ENCODE measurements around the gene SPATS2L. TPM values are rescaled to one million over a fixed set of nuclear protein-coding genes. Genes with fewer than 3 reads are reported as not detected.

SPATS2L gene
- total and polyA plus RNA-seq, 2 of the 13 experiments (the other 11 are each of a cell fraction or from before 2014, with no cell fraction given) = 154 to 212 TPM

DNA sequence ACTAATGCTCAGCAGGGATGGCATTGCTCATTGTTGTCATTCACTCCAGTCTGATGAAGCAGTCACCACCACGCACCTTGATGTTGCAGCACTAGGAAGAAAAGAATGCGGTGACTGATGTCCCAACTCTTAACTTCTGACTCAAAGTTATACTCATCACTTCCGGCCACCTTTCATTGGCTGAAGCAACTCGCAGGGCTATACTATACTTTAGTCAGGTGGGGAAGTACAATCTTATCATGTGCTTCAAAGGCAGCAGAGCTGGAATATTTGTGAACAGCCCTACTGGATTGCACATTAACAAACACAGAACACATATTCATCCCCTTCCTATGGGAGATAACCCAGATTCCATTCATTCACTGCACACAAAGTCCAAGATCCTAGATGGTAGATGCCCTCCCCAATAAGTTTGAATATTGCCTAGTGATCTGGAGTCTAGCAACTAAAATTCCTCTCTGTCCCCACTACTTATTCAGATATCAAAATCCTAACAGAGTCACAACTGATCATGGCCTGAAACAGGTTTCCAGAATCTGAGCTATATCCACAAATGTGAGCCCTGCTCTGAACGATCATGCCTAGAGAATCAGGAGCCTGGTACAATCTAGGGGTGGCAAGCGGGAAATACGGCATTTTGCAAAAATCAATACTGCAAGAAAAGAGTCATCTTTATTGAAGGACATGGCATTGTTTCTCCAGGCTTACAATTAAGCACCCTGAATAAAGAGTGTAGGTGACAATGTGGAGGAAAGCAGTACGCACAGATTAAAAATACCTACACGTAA, 3.4 kb upstream of the SPATS2L start (continued):
- TF ChIP-seq ZNF724P (CRISPR knock-in tag; IDR thresholded peaks at IDR 0.05; ENCODE audit: borderline replicate concordance) (no peak), ZSCAN12 (CRISPR knock-in tag; IDR thresholded peaks at IDR 0.05) (no peak), SP4 (CRISPR knock-in tag; IDR thresholded peaks at IDR 0.05) (no peak; the same call in 1 of the 2 replicates), KLF9 (CRISPR knock-in tag; IDR thresholded peaks at IDR 0.05; ENCODE audit: low read depth) (no peak), ZNF788 (CRISPR knock-in tag; IDR thresholded peaks at IDR 0.05; ENCODE audit: borderline replicate concordance) (no peak), ZNF615 (CRISPR knock-in tag; IDR thresholded peaks at IDR 0.05; ENCODE audit: borderline replicate concordance) (no peak), ZNF350 (CRISPR knock-in tag; IDR thresholded peaks at IDR 0.05; ENCODE audit: borderline replicate concordance, low read depth) (no peak), ZNF451 (CRISPR knock-in tag; IDR thresholded peaks at IDR 0.05) (no peak; the same call in 1 of the 2 replicates), ZNF337 (CRISPR knock-in tag; IDR thresholded peaks at IDR 0.05; ENCODE audit: borderline replicate concordance, low read depth) (no peak), HOXA5 (CRISPR knock-in tag; IDR thresholded peaks at IDR 0.05) (no peak; the same call in 1 of the 2 replicates), ZZZ3 (CRISPR knock-in tag; IDR thresholded peaks at IDR 0.05; ENCODE audit: borderline replicate concordance) (no peak), ZFP36L2 (CRISPR knock-in tag; IDR thresholded peaks at IDR 0.05) (no peak), MBD4 (IDR thresholded peaks at IDR 0.05; ENCODE audit: borderline replicate concordance, low read length) (0 out of 2 replicates have a peak, but pooled peaks have one; percentile 68), HNRNPLL (IDR thresholded peaks at IDR 0.05; ENCODE audit: low read depth, low read length, poor library complexity, severe bottlenecking) (no peak), ZNF260 (CRISPR knock-in tag; IDR thresholded peaks at IDR 0.05; ENCODE audit: borderline replicate concordance, low read depth) (no peak), ZNF563 (CRISPR knock-in tag; IDR thresholded peaks at IDR 0.05) (no peak), NFYB (CRISPR knock-in tag; IDR thresholded peaks at IDR 0.05) (peak; percentile 78)
- TF ChIP-seq, protein P1, sequence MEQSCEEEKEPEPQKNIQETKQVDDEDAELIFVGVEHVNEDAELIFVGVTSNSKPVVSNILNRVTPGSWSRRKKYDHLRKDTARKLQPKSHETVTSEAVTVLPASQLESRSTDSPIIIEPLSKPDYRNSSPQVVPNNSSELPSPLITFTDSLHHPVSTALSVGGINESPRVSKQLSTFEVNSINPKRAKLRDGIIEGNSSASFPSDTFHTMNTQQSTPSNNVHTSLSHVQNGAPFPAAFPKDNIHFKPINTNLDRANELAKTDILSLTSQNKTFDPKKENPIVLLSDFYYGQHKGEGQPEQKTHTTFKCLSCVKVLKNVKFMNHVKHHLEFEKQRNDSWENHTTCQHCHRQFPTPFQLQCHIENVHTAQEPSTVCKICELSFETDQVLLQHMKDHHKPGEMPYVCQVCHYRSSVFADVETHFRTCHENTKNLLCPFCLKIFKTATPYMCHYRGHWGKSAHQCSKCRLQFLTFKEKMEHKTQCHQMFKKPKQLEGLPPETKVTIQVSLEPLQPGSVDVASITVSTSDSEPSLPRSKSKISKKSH (CRISPR knock-in tag; IDR thresholded peaks at IDR 0.05; ENCODE audit: borderline replicate concordance) = no peak
- TF ChIP-seq, protein P2, sequence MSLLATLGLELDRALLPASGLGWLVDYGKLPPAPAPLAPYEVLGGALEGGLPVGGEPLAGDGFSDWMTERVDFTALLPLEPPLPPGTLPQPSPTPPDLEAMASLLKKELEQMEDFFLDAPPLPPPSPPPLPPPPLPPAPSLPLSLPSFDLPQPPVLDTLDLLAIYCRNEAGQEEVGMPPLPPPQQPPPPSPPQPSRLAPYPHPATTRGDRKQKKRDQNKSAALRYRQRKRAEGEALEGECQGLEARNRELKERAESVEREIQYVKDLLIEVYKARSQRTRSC (CRISPR knock-in tag; IDR thresholded peaks at IDR 0.05; ENCODE audit: low read depth) = no peak
- TF ChIP-seq, protein P3, sequence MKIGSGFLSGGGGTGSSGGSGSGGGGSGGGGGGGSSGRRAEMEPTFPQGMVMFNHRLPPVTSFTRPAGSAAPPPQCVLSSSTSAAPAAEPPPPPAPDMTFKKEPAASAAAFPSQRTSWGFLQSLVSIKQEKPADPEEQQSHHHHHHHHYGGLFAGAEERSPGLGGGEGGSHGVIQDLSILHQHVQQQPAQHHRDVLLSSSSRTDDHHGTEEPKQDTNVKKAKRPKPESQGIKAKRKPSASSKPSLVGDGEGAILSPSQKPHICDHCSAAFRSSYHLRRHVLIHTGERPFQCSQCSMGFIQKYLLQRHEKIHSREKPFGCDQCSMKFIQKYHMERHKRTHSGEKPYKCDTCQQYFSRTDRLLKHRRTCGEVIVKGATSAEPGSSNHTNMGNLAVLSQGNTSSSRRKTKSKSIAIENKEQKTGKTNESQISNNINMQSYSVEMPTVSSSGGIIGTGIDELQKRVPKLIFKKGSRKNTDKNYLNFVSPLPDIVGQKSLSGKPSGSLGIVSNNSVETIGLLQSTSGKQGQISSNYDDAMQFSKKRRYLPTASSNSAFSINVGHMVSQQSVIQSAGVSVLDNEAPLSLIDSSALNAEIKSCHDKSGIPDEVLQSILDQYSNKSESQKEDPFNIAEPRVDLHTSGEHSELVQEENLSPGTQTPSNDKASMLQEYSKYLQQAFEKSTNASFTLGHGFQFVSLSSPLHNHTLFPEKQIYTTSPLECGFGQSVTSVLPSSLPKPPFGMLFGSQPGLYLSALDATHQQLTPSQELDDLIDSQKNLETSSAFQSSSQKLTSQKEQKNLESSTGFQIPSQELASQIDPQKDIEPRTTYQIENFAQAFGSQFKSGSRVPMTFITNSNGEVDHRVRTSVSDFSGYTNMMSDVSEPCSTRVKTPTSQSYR (CRISPR knock-in tag; IDR thresholded peaks at IDR 0.05; ENCODE audit: borderline replicate concordance) = no peak; the same call in 1 of the 2 replicates
- TF ChIP-seq, protein P4, sequence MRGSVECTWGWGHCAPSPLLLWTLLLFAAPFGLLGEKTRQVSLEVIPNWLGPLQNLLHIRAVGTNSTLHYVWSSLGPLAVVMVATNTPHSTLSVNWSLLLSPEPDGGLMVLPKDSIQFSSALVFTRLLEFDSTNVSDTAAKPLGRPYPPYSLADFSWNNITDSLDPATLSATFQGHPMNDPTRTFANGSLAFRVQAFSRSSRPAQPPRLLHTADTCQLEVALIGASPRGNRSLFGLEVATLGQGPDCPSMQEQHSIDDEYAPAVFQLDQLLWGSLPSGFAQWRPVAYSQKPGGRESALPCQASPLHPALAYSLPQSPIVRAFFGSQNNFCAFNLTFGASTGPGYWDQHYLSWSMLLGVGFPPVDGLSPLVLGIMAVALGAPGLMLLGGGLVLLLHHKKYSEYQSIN (CRISPR knock-in tag; IDR thresholded peaks at IDR 0.05; ENCODE audit: borderline replicate concordance) = no peak
- TF ChIP-seq, protein P5, sequence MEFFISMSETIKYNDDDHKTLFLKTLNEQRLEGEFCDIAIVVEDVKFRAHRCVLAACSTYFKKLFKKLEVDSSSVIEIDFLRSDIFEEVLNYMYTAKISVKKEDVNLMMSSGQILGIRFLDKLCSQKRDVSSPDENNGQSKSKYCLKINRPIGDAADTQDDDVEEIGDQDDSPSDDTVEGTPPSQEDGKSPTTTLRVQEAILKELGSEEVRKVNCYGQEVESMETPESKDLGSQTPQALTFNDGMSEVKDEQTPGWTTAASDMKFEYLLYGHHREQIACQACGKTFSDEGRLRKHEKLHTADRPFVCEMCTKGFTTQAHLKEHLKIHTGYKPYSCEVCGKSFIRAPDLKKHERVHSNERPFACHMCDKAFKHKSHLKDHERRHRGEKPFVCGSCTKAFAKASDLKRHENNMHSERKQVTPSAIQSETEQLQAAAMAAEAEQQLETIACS (CRISPR knock-in tag; IDR thresholded peaks at IDR 0.05) = no peak
